GM18505 (cell line): ENCODE results near the gene SLC22A23.

Experiments
- ATAC-seq: cut with Tn5 transposase; IDR thresholded peaks from one replicate; pipeline ENCODE4 v1.9.1; 2021; ENCODE audit not compliant: unreplicated experiment
- POLR2A ChIP-seq: IDR thresholded peaks from 4 replicates; pipeline ENCODE4 v1.6.1; 2011; ENCODE audit warnings: borderline replicate concordance; ENCODE audit not compliant: insufficient read depth, insufficient read length; ENCODE audit errors: extremely low read depth

SLC22A23 gene

GRCh38 chr6:3237761-3238662 is 218.8 kb downstream of the SLC22A23 start:
- no peak for ATAC-seq
- no peak for TF ChIP-seq POLR2A

- no peak for ATAC-seq
Observed at GRCh38 chr6:3236005-3236404, 220.8 kb downstream of the SLC22A23 start.

GRCh38 chr6:3235486-3235885 is 221.4 kb downstream of the SLC22A23 start:
- TF ChIP-seq POLR2A: no peak
- ATAC-seq: no peak

More at GRCh38 chr6:3236005-3236404, 220.8 kb downstream of the SLC22A23 start:
- TF ChIP-seq POLR2A: no peak

- ATAC-seq: no peak
- TF ChIP-seq POLR2A: no peak
Observed at GRCh38 chr6:3233904-3234303, 222.9 kb downstream of the SLC22A23 start.

GRCh38 chr6:3233321-3233720 is 223.5 kb downstream of the SLC22A23 start:
- ATAC-seq: no peak

GRCh38 chr6:3232017-3232945 is 224.6 kb downstream of the SLC22A23 start:
- TF ChIP-seq POLR2A: no peak
- no peak for ATAC-seq

More at GRCh38 chr6:3233321-3233720, 223.5 kb downstream of the SLC22A23 start:
- no peak for TF ChIP-seq POLR2A

- no peak for TF ChIP-seq POLR2A
- ATAC-seq: no peak
Observed at GRCh38 chr6:3231247-3232016, 225.4 kb downstream of the SLC22A23 start.

GRCh38 chr6:3230900-3231246 is 226.0 kb downstream of the SLC22A23 start:
- TF ChIP-seq POLR2A: no peak
- no peak for ATAC-seq

GRCh38 chr6:3230256-3230882 is 226.5 kb downstream of the SLC22A23 start:
- TF ChIP-seq POLR2A: no peak
- no peak for ATAC-seq

- ATAC-seq: no peak
- no peak for TF ChIP-seq POLR2A
Observed at GRCh38 chr6:3229566-3230178, 227.2 kb downstream of the SLC22A23 start.

- ATAC-seq: no peak
- TF ChIP-seq POLR2A: no peak
Observed at GRCh38 chr6:3228771-3229565, 227.9 kb downstream of the SLC22A23 start.
